SU-DHL-6 (cell line): ENCODE data around the gene IFNGR1.

Source experiments
- H2AFZ ChIP-seq: fragments of 200-600 bp; sonication (generic); 2 replicates; pipeline ENCODE4 v1.6.1; 2014; ENCODE audit warnings: low read depth, mild to moderate bottlenecking, moderate library complexity, mixed read lengths, antibody characterized with exemption, low read length; ENCODE audit not compliant: severe bottlenecking
- H3F3A ChIP-seq: fragments of 200-600 bp; shearing (Covaris generic); 2 replicates; pipeline ENCODE4 v1.6.0; 2016; ENCODE audit warnings: antibody characterized with exemption, mild to moderate bottlenecking; ENCODE audit not compliant: insufficient read depth
- H3K27ac ChIP-seq: fragments of 200-600 bp; sonication (generic); 2 replicates; pipeline ENCODE4 v1.5.1; 2016; ENCODE audit warnings: low read depth, mild to moderate bottlenecking, low read length, moderate library complexity, mixed read lengths
- H3K27me3 ChIP-seq: fragments of 200-600 bp; sonication (generic), shearing (Covaris generic); 2 replicates; pipeline ENCODE4 v1.6.0; 2014; ENCODE audit warnings: mild to moderate bottlenecking, low read length
- H3K36me3 ChIP-seq: fragments of 200-600 bp; sonication (generic); 2 replicates; pipeline ENCODE4 v1.6.1; 2014; ENCODE audit warnings: mild to moderate bottlenecking, low read length, mixed read lengths
- H3K4me2 ChIP-seq: fragments of 300-600, 200-600 bp; shearing (Covaris generic), sonication (generic); 2 replicates; pipeline ENCODE4 v1.6.0; 2014; ENCODE audit warnings: low read length, low read depth, mild to moderate bottlenecking; ENCODE audit not compliant: poor library complexity, severe bottlenecking
- H3K4me3 ChIP-seq: fragments of 200-600 bp; sonication (generic); 2 replicates; pipeline ENCODE4 v1.5.1; 2014; ENCODE audit warnings: antibody characterized with exemption, low read length, mild to moderate bottlenecking, mixed read lengths; ENCODE audit not compliant: insufficient read depth, poor library complexity, severe bottlenecking
- H3K79me2 ChIP-seq: fragments of 200-600 bp; sonication (generic); 2 replicates; pipeline ENCODE4 v1.6.1; 2014; ENCODE audit warnings: mild to moderate bottlenecking, low read length, moderate library complexity; ENCODE audit not compliant: insufficient read depth
- H3K9ac ChIP-seq: fragments of 200-600 bp; sonication (generic); 2 replicates; pipeline ENCODE4 v1.7.0; 2014; ENCODE audit warnings: mild to moderate bottlenecking, low read length
- H3K9me2 ChIP-seq: fragments of 200-600 bp; sonication (generic); replicated peaks from 2 replicates; pipeline ENCODE4 v1.6.1; 2014; ENCODE audit warnings: low read length; ENCODE audit not compliant: insufficient read depth
- H3K9me3 ChIP-seq: fragments of 200-600 bp; sonication (generic); 2 replicates; pipeline ENCODE4 v1.6.1; 2014; ENCODE audit warnings: low read length, mixed read lengths; ENCODE audit not compliant: insufficient read depth
- H4K20me1 ChIP-seq: fragments of 200-600 bp; sonication (generic); 2 replicates; pipeline ENCODE4 v1.6.1; 2014; ENCODE audit warnings: low read depth, mild to moderate bottlenecking, antibody characterized with exemption, low read length, moderate library complexity, mixed read lengths
- EZH2phosphoT487 ChIP-seq: fragments of 200-600 bp; sonication (generic), shearing (Covaris generic); conservative IDR thresholded peaks from 2 replicates; pipeline ENCODE4 v1.6.1; 2018; ENCODE audit warnings: mild to moderate bottlenecking, antibody characterized with exemption, low read length, moderate library complexity, mixed read lengths
- TF ChIP-seq, protein P1 (sequence below): fragments of 200-600 bp; sonication (generic); IDR thresholded peaks from one replicate; pipeline ENCODE4 v1.5.1; 2017; ENCODE audit warnings: antibody characterized with exemption, mild to moderate bottlenecking, low read length, moderate library complexity; ENCODE audit not compliant: insufficient read depth, poor library complexity, severe bottlenecking

Gene IFNGR1

DNA sequence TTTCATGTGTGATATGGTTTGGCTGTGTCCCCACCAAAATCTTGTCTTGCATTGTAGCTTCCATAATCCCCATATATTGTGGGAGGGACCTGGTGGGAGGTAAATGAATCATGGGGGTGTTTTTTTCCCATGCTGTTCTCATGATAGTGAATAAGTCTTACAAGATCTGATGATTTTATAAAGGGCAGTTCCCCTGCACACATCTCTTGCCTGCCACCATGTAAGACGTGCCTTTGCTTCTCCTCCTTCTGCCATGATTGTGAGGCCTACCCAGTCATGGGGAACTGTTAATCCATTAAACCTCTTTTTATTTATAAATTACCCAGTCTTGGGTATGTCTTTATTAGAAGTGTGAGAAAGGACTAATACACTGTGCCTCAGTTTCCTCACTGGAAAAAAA is 41.6 kb downstream of the IFNGR1 start:
- H3K4me3 ChIP-seq: no peak overlapping the region

DNA sequence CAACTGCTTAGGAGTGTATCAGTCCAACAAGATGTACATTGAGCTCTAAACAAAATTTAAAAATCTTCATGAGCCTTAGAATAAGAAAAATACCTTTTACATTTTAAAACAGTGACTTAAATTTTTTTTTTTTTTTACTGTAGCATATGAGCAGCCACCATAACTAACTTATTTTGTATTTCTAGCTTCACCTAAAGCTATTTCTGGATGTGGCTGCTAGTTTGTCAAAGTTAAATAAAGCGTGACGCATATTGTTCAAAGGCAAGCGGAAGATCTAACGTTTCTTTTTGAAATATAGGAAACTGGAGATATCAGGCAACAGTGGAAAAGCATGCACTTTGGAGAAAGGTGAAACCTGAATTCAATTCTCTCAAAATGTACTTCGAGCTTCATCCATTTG is 42.5 kb downstream of the IFNGR1 start:
- Histone ChIP-seq H3K27ac (no peak overlapping the region), H3K4me2 (peak overlapping the region; percentile 37), H3F3A (no peaks in the 10 kb centered on the region), H3K9me2 (no peaks in the 10 kb centered on the region), H3K9ac (no peak overlapping the region), H3K27me3 (no peaks in the 10 kb centered on the region), H3K4me3 (no peak overlapping the region), H4K20me1 (no peaks in the 10 kb centered on the region), H3K79me2 (no peaks in the 10 kb centered on the region), H3K36me3 (no peaks in the 10 kb centered on the region), H2AFZ (no peak overlapping the region), H3K9me3 (peaks cover 5% of the 10 kb centered on the region; the same call in 1 of the 2 replicates)
- TF ChIP-seq, protein P1, sequence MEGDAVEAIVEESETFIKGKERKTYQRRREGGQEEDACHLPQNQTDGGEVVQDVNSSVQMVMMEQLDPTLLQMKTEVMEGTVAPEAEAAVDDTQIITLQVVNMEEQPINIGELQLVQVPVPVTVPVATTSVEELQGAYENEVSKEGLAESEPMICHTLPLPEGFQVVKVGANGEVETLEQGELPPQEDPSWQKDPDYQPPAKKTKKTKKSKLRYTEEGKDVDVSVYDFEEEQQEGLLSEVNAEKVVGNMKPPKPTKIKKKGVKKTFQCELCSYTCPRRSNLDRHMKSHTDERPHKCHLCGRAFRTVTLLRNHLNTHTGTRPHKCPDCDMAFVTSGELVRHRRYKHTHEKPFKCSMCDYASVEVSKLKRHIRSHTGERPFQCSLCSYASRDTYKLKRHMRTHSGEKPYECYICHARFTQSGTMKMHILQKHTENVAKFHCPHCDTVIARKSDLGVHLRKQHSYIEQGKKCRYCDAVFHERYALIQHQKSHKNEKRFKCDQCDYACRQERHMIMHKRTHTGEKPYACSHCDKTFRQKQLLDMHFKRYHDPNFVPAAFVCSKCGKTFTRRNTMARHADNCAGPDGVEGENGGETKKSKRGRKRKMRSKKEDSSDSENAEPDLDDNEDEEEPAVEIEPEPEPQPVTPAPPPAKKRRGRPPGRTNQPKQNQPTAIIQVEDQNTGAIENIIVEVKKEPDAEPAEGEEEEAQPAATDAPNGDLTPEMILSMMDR: no peak
- TF ChIP-seq EZH2phosphoT487: no peak

More for the DNA sequence above, 41.6 kb downstream of the IFNGR1 start:
- H3K27me3 ChIP-seq: no peaks in the 10 kb centered on the region
- H3K9ac ChIP-seq: no peak overlapping the region
- H3K9me2 ChIP-seq: no peaks in the 10 kb centered on the region
- no peaks in the 10 kb centered on the region for H4K20me1 ChIP-seq
- no peaks in the 10 kb centered on the region for H3K79me2 ChIP-seq
- H3K27ac ChIP-seq: no peak overlapping the region
- no peak overlapping the region for H3K4me2 ChIP-seq
- H3F3A ChIP-seq: no peaks in the 10 kb centered on the region
- H2AFZ ChIP-seq: no peak overlapping the region
- peaks cover 14% of the 10 kb centered on the region; the same call in 1 of the 2 replicates for H3K9me3 ChIP-seq
- TF ChIP-seq, protein P1: no peak
- no peaks in the 10 kb centered on the region for H3K36me3 ChIP-seq

DNA sequence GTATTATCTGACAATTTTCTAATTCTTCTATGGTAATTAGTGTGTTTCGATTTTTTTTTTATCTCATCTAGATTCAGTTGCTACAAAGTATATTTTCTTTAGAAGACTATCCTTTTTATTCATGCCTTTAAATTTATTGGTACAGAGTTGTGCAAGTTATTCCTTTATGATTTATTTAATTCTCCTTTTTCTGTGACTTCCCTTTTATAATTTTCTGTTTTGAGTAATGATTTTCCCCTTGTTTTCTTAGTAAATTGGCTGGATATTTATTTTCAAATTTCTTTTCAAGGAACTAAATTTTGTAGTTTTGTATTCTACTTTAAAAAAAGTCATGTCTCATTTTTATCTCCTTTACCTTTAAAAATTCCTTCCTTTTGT is 43.3 kb downstream of the IFNGR1 start:
- H3K27me3 ChIP-seq: no peaks in the 10 kb centered on the region
- H3K4me2 ChIP-seq: no peak overlapping the region
- no peaks in the 10 kb centered on the region for H3K9me3 ChIP-seq
- no peaks in the 10 kb centered on the region for H3K79me2 ChIP-seq
- no peak overlapping the region for H2AFZ ChIP-seq
- no peaks in the 10 kb centered on the region for H3K9me2 ChIP-seq
- no peak overlapping the region for H3K27ac ChIP-seq
- no peaks in the 10 kb centered on the region for H4K20me1 ChIP-seq
- no peaks in the 10 kb centered on the region for H3K36me3 ChIP-seq
- H3F3A ChIP-seq: no peaks in the 10 kb centered on the region
- TF ChIP-seq EZH2phosphoT487: no peak
- TF ChIP-seq, protein P1: no peak
- no peak overlapping the region for H3K9ac ChIP-seq
- no peak overlapping the region for H3K4me3 ChIP-seq
